Endothelial cell of umbilical vein (primary cell): ENCODE data around the gene LILRB5. TPM values are rescaled to one million over a fixed set of nuclear protein-coding genes. Genes with fewer than 3 reads are reported as not detected.

Experiments
- BruUV-seq: library from RNA; stranded (reverse); fragments of 400-500 nt; replicated peaks from 2 replicates; lab custom pipeline; 2021; lab: Mats Ljungman, UMichigan
- CTCF ChIA-PET: fragments of 300-600, 350-600 bp; sonication (Branson Sonifier 250); formaldehyde crosslinking; loops from one replicate; lab custom pipeline; 2021; ENCODE audit warnings: antibody characterized with exemption, inconsistent platforms; lab: Charles Lee
- POLR2A ChIA-PET: fragments of 300-600, 350-600 bp; sonication (Branson Sonifier 250); formaldehyde crosslinking; loops from one replicate; lab custom pipeline; 2021; ENCODE audit warnings: antibody characterized with exemption, inconsistent platforms; lab: Charles Lee
- DNase-seq: peaks from one replicate; pipeline ENCODE4 v3.0.0-alpha.2; 2011; ENCODE audit warnings: low read depth, low spot score
- FAIRE-seq: peaks from 2 replicates; lab custom pipeline; 2011; peaks lifted over from hg19 to GRCh38; lab: Jason Lieb, UNC
- H2AFZ ChIP-seq: 2 replicates; pipeline ENCODE4 v1.6.0; 2012; ENCODE audit warnings: low read depth, low read length, control low read depth, inconsistent platforms
- H3K27ac ChIP-seq: 2 replicates; pipeline ENCODE4 v1.5.1; 2011; ENCODE audit warnings: low read depth, mild to moderate bottlenecking, control low read depth, low read length, moderate library complexity; ENCODE audit not compliant: insufficient read depth
- H3K27me3 ChIP-seq, 2 experiments: 2 replicates each; pipeline versions ENCODE4 v1.6.0 to v1.6.1; 2011; ENCODE audit warnings: low read length in 2 of 2, mixed read lengths in 1 of 2; ENCODE audit not compliant: control insufficient read depth in 2 of 2, insufficient read depth in 2 of 2
- H3K36me3 ChIP-seq, 2 experiments: 2 replicates in 1 of 2; 3 replicates in 1 of 2; pipeline ENCODE4 v1.5.1; 2011; ENCODE audit warnings: low read length in 2 of 2, mild to moderate bottlenecking in 1 of 2, moderate library complexity in 1 of 2; ENCODE audit not compliant: control insufficient read depth in 2 of 2, insufficient read depth in 2 of 2; ENCODE audit errors: extremely low read depth in 1 of 2
- H3K4me1 ChIP-seq: 3 replicates; pipeline ENCODE4 v1.5.1; 2011; ENCODE audit warnings: mild to moderate bottlenecking, low read length; ENCODE audit not compliant: control insufficient read depth, insufficient read depth; ENCODE audit errors: extremely low read depth
- H3K4me2 ChIP-seq: 2 replicates; pipeline ENCODE4 v1.6.1; 2011; ENCODE audit warnings: low read length, control low read depth, mixed read lengths; ENCODE audit not compliant: insufficient read depth
- H3K4me3 ChIP-seq, 3 experiments: fragments of 200-600 bp in 1 of 3; sonication (generic), shearing (Covaris generic) in 1 of 3; replicated peaks in 1 of 3; 2 replicates each; pipeline ENCODE4 v1.5.1; 2011 to 2016; ENCODE audit warnings: control low read depth in 3 of 3, low read length in 3 of 3, mild to moderate bottlenecking in 2 of 3, inconsistent platforms in 1 of 3, low read depth in 1 of 3, moderate library complexity in 1 of 3; ENCODE audit not compliant: insufficient read depth in 1 of 3
- H3K79me2 ChIP-seq: 2 replicates; pipeline ENCODE4 v1.6.0; 2012; ENCODE audit warnings: low read length, inconsistent platforms; ENCODE audit not compliant: control insufficient read depth, insufficient read depth
- H3K9ac ChIP-seq: replicated peaks from 2 replicates; pipeline ENCODE3; 2011; ENCODE audit warnings: low read length, control low read depth; ENCODE audit not compliant: insufficient read depth; ENCODE audit errors: extremely low read depth
- H3K9me1 ChIP-seq: replicated peaks from 3 replicates; pipeline ENCODE4 v1.6.0; 2011; ENCODE audit warnings: mild to moderate bottlenecking, low read length; ENCODE audit not compliant: control insufficient read depth, insufficient read depth; ENCODE audit errors: extremely low read depth
- H3K9me3 ChIP-seq: replicated peaks from 2 replicates; pipeline ENCODE4 v1.5.1; 2012; ENCODE audit warnings: low read length, inconsistent platforms; ENCODE audit not compliant: control insufficient read depth, insufficient read depth
- H4K20me1 ChIP-seq: replicated peaks from 2 replicates; pipeline ENCODE3; 2011; ENCODE audit warnings: mild to moderate bottlenecking, low read length; ENCODE audit not compliant: control insufficient read depth, insufficient read depth; ENCODE audit errors: extremely low read depth
- EZH2 ChIP-seq: IDR thresholded peaks from 2 replicates; pipeline ENCODE4 v1.6.1; 2012; ENCODE audit warnings: borderline replicate concordance, low read depth, mild to moderate bottlenecking, moderate library complexity, low read length, inconsistent platforms; ENCODE audit not compliant: severe bottlenecking
- FOS ChIP-seq: IDR thresholded peaks from 2 replicates; pipeline ENCODE4 v1.6.1; 2011; ENCODE audit warnings: mild to moderate bottlenecking, low read length, moderate library complexity, borderline replicate concordance; ENCODE audit not compliant: insufficient read depth
- GATA2 ChIP-seq: IDR thresholded peaks from 2 replicates; pipeline ENCODE4 v1.7.0; 2011; ENCODE audit warnings: low read depth, mild to moderate bottlenecking, moderate library complexity, mixed read lengths, low read length; ENCODE audit not compliant: insufficient read length, insufficient read depth
- JUN ChIP-seq: IDR thresholded peaks from 2 replicates; pipeline ENCODE4 v1.6.1; 2011; ENCODE audit warnings: borderline replicate concordance, low read depth; ENCODE audit not compliant: insufficient read length, insufficient read depth
- MYC ChIP-seq: IDR thresholded peaks from one replicate; pipeline ENCODE4 v1.6.1; 2011; ENCODE audit warnings: mild to moderate bottlenecking, low read depth, low read length
- POLR2A ChIP-seq: IDR thresholded peaks from 2 replicates; pipeline ENCODE4 v1.6.1; 2012; ENCODE audit warnings: low read depth, mild to moderate bottlenecking, control low read depth, low read length
- dilution Hi-C: fragments of 300-500 bp; cut with MboI; formaldehyde crosslinking; loops from one replicate; pipeline ENCODE4 v1.15.0; 2019; ENCODE audit warnings: low sequenced_read_pairs; ENCODE audit not compliant: extremely low pct_ligation_motif_present
- intact Hi-C: fragments of 100-400 bp; cut with micrococcal nuclease; formaldehyde crosslinking; loops from one replicate; pipeline ENCODE4 v1.10.0; 2022
- polyA plus RNA-seq, 4 experiments: library from polyadenylated mRNA; depleted of rRNA in 3 of 4; stranded (reverse) in 3 of 4; unstranded in 1 of 4; fragments of >200 nt; gene quantifications; 2 replicates each; pipeline versions ENCODE4 v1.2.1 to v1.2.3, GENCODE V29; 2011 to 2012; ENCODE audit warnings: missing spikeins in 1 of 4
- total RNA-seq: library from RNA; stranded (reverse); gene quantifications from 2 replicates; pipeline ENCODE4 v1.2.3, GENCODE V29; 2021
- TF ChIP-seq, protein P1 (sequence below), 2 donors: IDR thresholded peaks; 1 replicate in 1 of 2; 2 replicates in 1 of 2; pipeline ENCODE4 v1.5.1; 2011; ENCODE audit warnings: low read length in 2 of 2, mild to moderate bottlenecking in 2 of 2, moderate library complexity in 2 of 2, control low read depth in 1 of 2, inconsistent platforms in 1 of 2, low read depth in 1 of 2; ENCODE audit not compliant: insufficient read depth in 1 of 2; ENCODE audit errors: extremely low read depth in 1 of 2
- TF ChIP-seq, protein P2 (sequence below): IDR thresholded peaks from 2 replicates; pipeline ENCODE4 v1.6.1; 2011; ENCODE audit not compliant: insufficient read depth, insufficient read length

LILRB5 gene
- total and polyA plus RNA-seq, 2 donors (not counting 3 experiments of a cell fraction or from before 2014, with no cell fraction given): not detected

DNA sequence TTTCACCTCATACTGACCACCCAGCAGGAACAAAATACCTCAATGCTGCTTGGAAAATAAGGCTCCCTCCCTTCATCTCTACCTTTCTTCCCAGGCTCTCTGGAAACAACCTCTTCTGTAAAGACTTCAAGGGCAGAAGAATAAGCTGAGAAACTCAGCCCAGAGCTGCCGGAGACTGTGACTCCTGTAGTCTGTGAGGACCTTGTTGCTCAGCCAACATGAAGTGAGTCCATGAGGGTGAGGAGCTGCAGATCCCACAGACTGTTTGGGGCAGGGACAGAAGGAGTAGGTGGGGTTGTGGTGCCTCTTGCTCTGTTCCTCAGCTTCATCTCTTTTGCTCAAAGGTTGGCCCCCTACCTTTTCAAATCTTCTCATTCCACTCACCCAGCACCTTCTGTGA is 48.1 kb upstream of the LILRB5 start:
- POLR2A ChIA-PET: no interaction called here
- H3K4me3 ChIP-seq: no peak overlapping the region
- H3K4me2 ChIP-seq: no peak overlapping the region
- H3K9me3 ChIP-seq: no peaks in the 10 kb centered on the region
- no peak overlapping the region for H3K27ac ChIP-seq
- no peaks in the 10 kb centered on the region for H3K36me3 ChIP-seq
- FAIRE-seq: no peak
- no peaks in the 10 kb centered on the region for H3K4me1 ChIP-seq
- dilution Hi-C loops: no loop called here
- CTCF ChIA-PET: interaction anchor here (1.0 kb wide), 1 partner anchor 39 kb away, joined by 3 read pairs; no protein-coding TSS in a partner anchor
- no peaks in the 10 kb centered on the region for H3K27me3 ChIP-seq
- no peak overlapping the region for H2AFZ ChIP-seq
- BruUV-seq: no TSS peak
- intact Hi-C loops: no loop called here
- no peaks in the 10 kb centered on the region for H3K79me2 ChIP-seq
- TF ChIP-seq, protein P1, sequence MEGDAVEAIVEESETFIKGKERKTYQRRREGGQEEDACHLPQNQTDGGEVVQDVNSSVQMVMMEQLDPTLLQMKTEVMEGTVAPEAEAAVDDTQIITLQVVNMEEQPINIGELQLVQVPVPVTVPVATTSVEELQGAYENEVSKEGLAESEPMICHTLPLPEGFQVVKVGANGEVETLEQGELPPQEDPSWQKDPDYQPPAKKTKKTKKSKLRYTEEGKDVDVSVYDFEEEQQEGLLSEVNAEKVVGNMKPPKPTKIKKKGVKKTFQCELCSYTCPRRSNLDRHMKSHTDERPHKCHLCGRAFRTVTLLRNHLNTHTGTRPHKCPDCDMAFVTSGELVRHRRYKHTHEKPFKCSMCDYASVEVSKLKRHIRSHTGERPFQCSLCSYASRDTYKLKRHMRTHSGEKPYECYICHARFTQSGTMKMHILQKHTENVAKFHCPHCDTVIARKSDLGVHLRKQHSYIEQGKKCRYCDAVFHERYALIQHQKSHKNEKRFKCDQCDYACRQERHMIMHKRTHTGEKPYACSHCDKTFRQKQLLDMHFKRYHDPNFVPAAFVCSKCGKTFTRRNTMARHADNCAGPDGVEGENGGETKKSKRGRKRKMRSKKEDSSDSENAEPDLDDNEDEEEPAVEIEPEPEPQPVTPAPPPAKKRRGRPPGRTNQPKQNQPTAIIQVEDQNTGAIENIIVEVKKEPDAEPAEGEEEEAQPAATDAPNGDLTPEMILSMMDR (IDR thresholded peaks at IDR 0.05; ENCODE audit: extremely low read depth in 1 of 2, insufficient read depth in 1 of 2, low read depth in 1 of 2, low read length in 2 of 2): no peak
- TF ChIP-seq JUN (no peak), EZH2 (no peak), GATA2 (no peak), POLR2A (no peak), FOS (no peak), MYC (no peak)
- TF ChIP-seq, protein P2, sequence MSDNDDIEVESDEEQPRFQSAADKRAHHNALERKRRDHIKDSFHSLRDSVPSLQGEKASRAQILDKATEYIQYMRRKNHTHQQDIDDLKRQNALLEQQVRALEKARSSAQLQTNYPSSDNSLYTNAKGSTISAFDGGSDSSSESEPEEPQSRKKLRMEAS: no peak
- H3K9ac ChIP-seq: no peak overlapping the region
- H4K20me1 ChIP-seq: no peaks in the 10 kb centered on the region
- H3K9me1 ChIP-seq: no peaks in the 10 kb centered on the region
- DNase-seq: no peak
